ENCODE measurements around the gene INSC. TPM values are rescaled to one million over a fixed set of nuclear protein-coding genes. Genes with fewer than 3 reads are reported as not detected.

The INSC gene
- total and polyA plus RNA-seq, 2 of the 4 experiments (the other 2 are of a cell fraction), result 0.53 to 1.4 TPM

DNA sequence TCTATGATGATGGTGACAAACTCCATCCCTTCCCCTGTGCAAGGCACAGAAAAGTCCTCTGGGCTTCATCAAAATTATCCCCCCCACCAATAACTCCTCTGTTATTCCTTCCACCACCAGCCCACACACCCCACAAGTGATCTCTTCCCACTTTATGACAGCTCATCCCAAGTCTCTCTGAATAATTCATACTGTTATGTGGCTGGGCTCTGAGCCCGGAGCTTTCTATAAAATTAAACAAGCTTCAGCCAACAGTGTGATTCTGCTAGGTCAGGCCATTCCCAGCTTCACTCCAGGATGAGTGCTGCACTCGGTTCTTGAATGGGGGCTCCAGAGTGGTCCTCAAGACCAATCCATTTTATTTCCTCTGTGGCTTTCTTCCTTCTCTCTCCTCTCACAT, 83.0 kb downstream of the INSC start:
- peak overlapping the region; percentile 73 for H2BK20ac ChIP-seq (ENCODE audit: low read depth, low read length)
- no peak overlapping the region for H2BK5ac ChIP-seq (ENCODE audit: low read depth, low read length, poor library complexity, severe bottlenecking)
- peak overlapping the region; percentile 51; the same call in 1 of the 2 replicates for H4K91ac ChIP-seq (ENCODE audit: insufficient read depth, low read depth, low read length)
- ChIA-PET POLR2A (ENCODE audit: unreplicated experiment) (no interaction called here), CTCF (interaction anchor here (0.7 to 1.5 kb wide), 4 partner anchors 38 to 290 kb away, joined by 3 to 5 read pairs (median 4); no protein-coding TSS in a partner anchor)
- H3K4me2 ChIP-seq (ENCODE audit: low read depth, low read length), result no peak overlapping the region
- no peak overlapping the region for H3K56ac ChIP-seq (ENCODE audit: extremely low read depth, insufficient read depth, low read length)
- ATAC-seq (ENCODE audit: low read depth), result peak; percentile 64
- dilution Hi-C loops (cut with HindIII; ENCODE audit: low sequenced_read_pairs, unreplicated experiment) (no loop called here), intact Hi-C loops (cut with micrococcal nuclease) (loop anchor here (5.0 to 10.0 kb wide), 3 partner anchors 35 to 673 kb away; partner anchors contain the start of gene PSMA1), in situ Hi-C loops (cut with MboI; ENCODE audit: low sequenced_read_pairs) (loop anchor here (5.0 kb wide), 1 partner anchor 90 kb away; no protein-coding TSS in a partner anchor)
- peaks cover 24% of the 10 kb centered on the region for H3K4me1 ChIP-seq (ENCODE audit: control insufficient read depth, insufficient read depth, low read length)
- H3K9me3 ChIP-seq (ENCODE audit: control insufficient read depth, insufficient read depth, low read length), result no peaks in the 10 kb centered on the region
- no peaks in the 10 kb centered on the region for H3K36me3 ChIP-seq (ENCODE audit: control insufficient read depth, insufficient read depth, low read length)
- H2AFZ ChIP-seq (replicated peaks; ENCODE audit: low read length, poor library complexity), result no peak overlapping the region
- no peak overlapping the region for H4K8ac ChIP-seq (ENCODE audit: low read depth in 2 of 2, low read length in 2 of 2)
- 10% methylated on average over 2 of the region's 2 CpGs; no CpG with 5 or more reads in 1 of the 2 experiments for WGBS, 2 experiments (ENCODE audit: extremely low coverage in 2 of 2, insufficient read length in 1 of 2)
- no peak overlapping the region for H3K4me3 ChIP-seq (ENCODE audit: insufficient read depth, low read depth, low read length)
- peak overlapping the region; percentile 60 for H2BK120ac ChIP-seq (ENCODE audit: low read depth, low read length)
- no peak overlapping the region for H2AK9ac ChIP-seq (replicated peaks; ENCODE audit: low read depth, low read length, poor library complexity)
- H3K9ac ChIP-seq (ENCODE audit: low read depth, low read length), result no peak overlapping the region
- no peak overlapping the region; the same call in 1 of the 2 replicates for H3K18ac ChIP-seq (ENCODE audit: low read depth, low read length)
- no peaks in the 10 kb centered on the region for H3K79me1 ChIP-seq (ENCODE audit: low read depth in 1 of 2, low read length in 2 of 2)
- DNase-seq, result peak; percentile 59
- no peaks in the 10 kb centered on the region for H4K20me1 ChIP-seq (ENCODE audit: insufficient read depth, low read length)
- H3K9me1 ChIP-seq (ENCODE audit: insufficient read depth, low read length), result peaks cover 29% of the 10 kb centered on the region
- TF ChIP-seq POLR2A (IDR thresholded peaks at IDR 0.05; ENCODE audit: low read depth, low read length) (no peak), ELK1 (IDR thresholded peaks at IDR 0.05; ENCODE audit: borderline replicate concordance, low read depth, low read length) (no peak), FOS (IDR thresholded peaks at IDR 0.05; ENCODE audit: low read depth, low read length) (no peak), RFX5 (IDR thresholded peaks at IDR 0.05; ENCODE audit: low read depth, low read length) (no peak), RAD21 (IDR thresholded peaks at IDR 0.05; ENCODE audit: low read length) (no peak), CTCF (conservative IDR thresholded peaks at IDR 0.05; ENCODE audit: low read depth, low read length) (no peak), MAZ (IDR thresholded peaks at IDR 0.05; ENCODE audit: borderline replicate concordance, low read depth, low read length) (no peak), MXI1 (IDR thresholded peaks at IDR 0.05; ENCODE audit: borderline replicate concordance, low read depth, low read length) (no peak), CHD1 (IDR thresholded peaks at IDR 0.05; ENCODE audit: low read depth, low read length) (no peak), BHLHE40 (IDR thresholded peaks at IDR 0.05; ENCODE audit: low read depth, low read length) (no peak), MAFK (IDR thresholded peaks at IDR 0.05; ENCODE audit: low read depth, low read length) (no peak), NFE2L2 (IDR thresholded peaks at IDR 0.05; ENCODE audit: low read depth, low read length) (no peak), SMC3 (IDR thresholded peaks at IDR 0.05; ENCODE audit: low read depth, low read length) (no peak), CEBPB (IDR thresholded peaks at IDR 0.05; ENCODE audit: low read depth, low read length) (no peak), RCOR1 (IDR thresholded peaks at IDR 0.05; ENCODE audit: insufficient replicate concordance, low read length) (no peak)
- TF ChIP-seq, protein P1, sequence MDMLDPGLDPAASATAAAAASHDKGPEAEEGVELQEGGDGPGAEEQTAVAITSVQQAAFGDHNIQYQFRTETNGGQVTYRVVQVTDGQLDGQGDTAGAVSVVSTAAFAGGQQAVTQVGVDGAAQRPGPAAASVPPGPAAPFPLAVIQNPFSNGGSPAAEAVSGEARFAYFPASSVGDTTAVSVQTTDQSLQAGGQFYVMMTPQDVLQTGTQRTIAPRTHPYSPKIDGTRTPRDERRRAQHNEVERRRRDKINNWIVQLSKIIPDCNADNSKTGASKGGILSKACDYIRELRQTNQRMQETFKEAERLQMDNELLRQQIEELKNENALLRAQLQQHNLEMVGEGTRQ (IDR thresholded peaks at IDR 0.05; ENCODE audit: low read depth, low read length), result no peak
- peak overlapping the region; percentile 55; the same call in 1 of the 2 replicates for H3K4ac ChIP-seq (ENCODE audit: low read depth, low read length)
- H3K27me3 ChIP-seq (ENCODE audit: control insufficient read depth, insufficient read depth, low read length), result no peaks in the 10 kb centered on the region
- H4K5ac ChIP-seq (ENCODE audit: low read depth, low read length), result peak overlapping the region; percentile 60; the same call in 1 of the 2 replicates
- H3K27ac ChIP-seq (ENCODE audit: insufficient read depth, low read length), result no peak overlapping the region
- no TSS peak for BruUV-seq (replicated peaks)
- peak overlapping the region; percentile 24; the same call in 1 of the 3 replicates for H2BK15ac ChIP-seq (ENCODE audit: low read depth, low read length)
- H2AK5ac ChIP-seq (ENCODE audit: low read depth, low read length), result peak overlapping the region; percentile 25; the same call in 1 of the 2 replicates
- H3K23ac ChIP-seq (ENCODE audit: low read depth, low read length), result no peak overlapping the region
- peak overlapping the region; percentile 43; the same call in 1 of the 2 replicates for H3K14ac ChIP-seq (replicated peaks; ENCODE audit: low read depth, low read length)
